Aorta (tissue), 5 donors: ENCODE measurements around the gene CLEC2L. TPM values are rescaled to one million over a fixed set of nuclear protein-coding genes. Genes with fewer than 3 reads are reported as not detected.

Source experiments
- ATAC-seq: fragments of 200-7000 bp; cut with Tn5 transposase; one replicate; pipeline ENCODE4 v1.9.1; 2022; ENCODE audit warnings: moderate library complexity; ENCODE audit not compliant: low FRiP score
- DNase-seq, 2 donors: peaks; one replicate each; pipeline ENCODE4 v3.0.0-alpha.2; 2020
- H3K27ac ChIP-seq, 2 donors: one replicate each; pipeline ENCODE4 v1.5.1; 2013; ENCODE audit warnings: low read length in 2 of 2, mild to moderate bottlenecking in 2 of 2, moderate library complexity in 2 of 2, control low read depth in 1 of 2, inconsistent platforms in 1 of 2, low read depth in 1 of 2
- H3K27me3 ChIP-seq, 2 donors: one replicate each; pipeline ENCODE4 v1.6.1; 2013; ENCODE audit warnings: control low read depth in 1 of 2, low read length in 1 of 2, mild to moderate bottlenecking in 1 of 2, moderate library complexity in 1 of 2; ENCODE audit not compliant: insufficient read depth in 2 of 2, control insufficient read depth in 1 of 2
- H3K36me3 ChIP-seq, 2 donors: one replicate each; pipeline ENCODE4 v1.6.1; 2013; ENCODE audit warnings: control low read depth in 1 of 2, low read length in 1 of 2, mild to moderate bottlenecking in 1 of 2; ENCODE audit not compliant: insufficient read depth in 2 of 2, control insufficient read depth in 1 of 2
- H3K4me1 ChIP-seq, 2 donors: one replicate each; pipeline ENCODE4 v1.6.1; 2013; ENCODE audit warnings: low read length in 2 of 2, control low read depth in 1 of 2, mild to moderate bottlenecking in 1 of 2, moderate library complexity in 1 of 2; ENCODE audit not compliant: insufficient read depth in 2 of 2, control insufficient read depth in 1 of 2
- H3K4me3 ChIP-seq, 2 donors: one replicate each; pipeline ENCODE4 v1.5.1; 2013; ENCODE audit warnings: low read length in 2 of 2, control low read depth in 1 of 2, mild to moderate bottlenecking in 1 of 2
- H3K9me3 ChIP-seq: one replicate; pipeline ENCODE4 v1.6.1; 2013; ENCODE audit warnings: mild to moderate bottlenecking, low read length; ENCODE audit not compliant: control insufficient read depth
- WGBS, 2 donors: extraction: QIAGEN DNeasy Blood & Tissue Kit; methylation state at CpG; one replicate each; pipeline ENCODE4 v1.1.7; 2013; 5-methylcytosine and 5-hydroxymethylcytosine counted together
- intact Hi-C, 2 donors: fragments of 100-400 bp; cut with DNase I; formaldehyde crosslinking; loops; one replicate each; pipeline versions ENCODE4 v1.14.2 to v1.15.0; 2022
- polyA plus RNA-seq, 2 donors: library from polyadenylated mRNA; stranded (reverse); fragments of 200-250 nt; gene quantifications; one replicate each; pipeline ENCODE4 v1.2.3, GENCODE V29; 2013
- total RNA-seq, 2 donors: library from RNA; stranded (reverse); fragmentation: NEBNext Ultra II Directional; extraction: Animal tissue kit (Norgen Biotek cat#: 25700); gene quantifications; one replicate each; pipeline ENCODE4 v1.2.1, GENCODE V29; 2021
- donor health status: healthy with polysubstance abuse.
- donor health status: Bipolar disorder and iron deficiency.
- donor health status: DM: no; HTN: no; CAD: no.
- donor health status: DM: no; HTN: no; CAD: no.
- donor health status: DM: yes; HTN: yes; CAD: no.

The CLEC2L gene
- total and polyA plus RNA-seq, 4 donors: not detected

GRCh38 chr7:139559364-139560105, 36.0 kb downstream of the CLEC2L start:
- DNase-seq: peak in 1 of 2 donors; percentile 44
- intact Hi-C loops: no loop called here
- H3K4me1 ChIP-seq: no peaks in the 10 kb centered on the region
- H3K9me3 ChIP-seq: no peaks in the 10 kb centered on the region
- H3K4me3 ChIP-seq: no peak overlapping the region
- 75 to 76% methylated on average over 17 to 18 of the region's 18 CpGs for WGBS, 2 donors
- no peak overlapping the region for H3K27ac ChIP-seq
- ATAC-seq: no peak
- no peaks in the 10 kb centered on the region for H3K36me3 ChIP-seq
- no peaks in the 10 kb centered on the region for H3K27me3 ChIP-seq

GRCh38 chr7:139560199-139560598, 36.7 kb downstream of the CLEC2L start:
- ATAC-seq (no peak), DNase-seq (no peak)
- Histone ChIP-seq H3K4me1 (no peaks in the 10 kb centered on the region), H3K4me3 (no peak overlapping the region), H3K9me3 (no peaks in the 10 kb centered on the region), H3K36me3 (no peaks in the 10 kb centered on the region), H3K27me3 (no peaks in the 10 kb centered on the region), H3K27ac (no peak overlapping the region)
- intact Hi-C loops: no loop called here
- WGBS, 2 donors: 82% methylated on average over 2 of the region's 2 CpGs

DNA sequence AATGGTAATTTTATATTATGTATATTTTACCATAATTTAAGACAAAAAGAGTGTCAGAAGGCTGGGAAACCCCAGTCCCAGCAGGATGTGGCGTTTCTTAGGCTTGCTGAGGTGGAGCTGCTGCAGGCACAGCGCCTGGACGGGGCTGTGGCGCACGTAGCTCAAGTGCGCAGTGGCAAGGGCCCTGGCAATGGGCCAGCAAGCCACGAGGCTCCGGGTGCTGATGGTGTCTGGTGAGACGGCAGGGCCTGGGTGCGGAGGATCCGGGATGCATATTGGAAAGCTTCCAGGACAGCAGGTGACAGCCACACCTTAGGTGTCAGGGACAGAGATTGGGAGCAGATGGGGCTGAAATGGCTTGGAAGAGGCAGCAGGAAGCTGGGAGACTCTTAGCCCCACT, 37.2 kb downstream of the CLEC2L start:
- no peak for ATAC-seq
- WGBS, 2 donors: 93 to 95% methylated on average over 11 of the region's 11 CpGs
- Histone ChIP-seq H3K4me1 (no peaks in the 10 kb centered on the region), H3K36me3 (no peaks in the 10 kb centered on the region), H3K4me3 (no peak overlapping the region), H3K9me3 (no peaks in the 10 kb centered on the region), H3K27ac (no peak overlapping the region), H3K27me3 (no peaks in the 10 kb centered on the region)
- peak in 1 of 2 donors; percentile 66 for DNase-seq
- intact Hi-C loops: no loop called here

DNA sequence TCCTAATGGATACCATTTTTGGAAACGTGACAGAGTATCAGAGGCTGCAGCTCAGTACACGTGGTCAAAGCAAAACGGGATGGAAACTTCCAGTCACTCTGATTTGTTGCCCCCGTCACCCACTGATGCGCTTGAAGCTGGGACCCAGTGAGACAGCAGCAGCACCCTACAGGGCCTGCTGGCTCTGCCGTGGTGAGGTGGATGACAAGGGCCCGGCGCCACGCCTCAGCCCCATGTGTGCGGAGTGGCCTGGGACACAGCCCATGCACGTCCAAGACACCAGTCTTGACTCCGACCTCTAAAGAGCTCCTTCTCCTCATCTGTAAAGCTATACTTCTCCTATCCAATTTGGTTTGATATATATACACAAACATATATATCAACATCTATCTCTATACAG, 39.0 kb downstream of the CLEC2L start:
- ATAC-seq: no peak
- no peaks in the 10 kb centered on the region for H3K9me3 ChIP-seq
- peaks cover 0 to under 1% of the 10 kb centered on the region in 2 donors for H3K36me3 ChIP-seq
- no peaks in the 10 kb centered on the region for H3K27me3 ChIP-seq
- H3K4me3 ChIP-seq: no peak overlapping the region
- DNase-seq: peak in 1 of 2 donors; percentile 53
- 90 to 91% methylated on average over 12 of the region's 12 CpGs for WGBS, 2 donors
- intact Hi-C loops: no loop called here
- no peak overlapping the region for H3K27ac ChIP-seq
- H3K4me1 ChIP-seq: no peaks in the 10 kb centered on the region

DNA sequence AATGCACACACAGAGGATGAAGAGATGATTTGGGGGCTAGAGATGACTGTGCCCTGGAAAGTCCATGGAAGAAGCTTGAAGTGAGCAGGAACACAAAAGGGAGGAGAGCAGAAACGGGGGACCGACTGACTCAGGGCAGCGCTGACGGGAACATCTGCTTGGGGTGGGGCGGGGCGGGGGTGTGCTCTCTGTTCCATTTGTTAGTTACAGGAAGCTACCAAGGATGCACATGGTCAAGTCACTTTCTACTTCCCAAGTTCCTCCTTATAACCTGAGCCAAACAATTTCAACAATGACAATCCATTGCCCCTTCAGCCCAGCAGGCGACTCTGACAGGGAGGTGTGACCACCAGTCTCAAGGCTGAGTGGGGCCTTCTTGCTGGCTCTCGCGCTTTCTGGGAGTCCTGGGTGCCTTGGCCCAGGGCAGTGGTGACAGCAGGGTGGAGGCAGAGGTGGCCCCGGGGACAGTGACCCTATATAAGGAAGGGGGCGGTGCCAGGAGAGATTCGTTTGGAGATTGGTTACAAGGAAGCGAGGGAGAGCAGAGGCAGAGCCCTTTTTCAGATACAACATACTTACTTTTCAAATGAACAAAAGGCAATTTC, 39.6 kb downstream of the CLEC2L start:
- Histone ChIP-seq H3K27ac (no peak overlapping the region), H3K4me1 (no peaks in the 10 kb centered on the region), H3K36me3 (peaks cover 0 to 1% of the 10 kb centered on the region in 2 donors), H3K9me3 (no peaks in the 10 kb centered on the region), H3K27me3 (no peaks in the 10 kb centered on the region), H3K4me3 (no peak overlapping the region)
- intact Hi-C loops: no loop called here
- ATAC-seq (no peak), DNase-seq (peak in 1 of 2 donors; percentile 75)
- WGBS, 2 donors: 82 to 84% methylated on average over 13 of the region's 13 CpGs

- ATAC-seq (no peak), DNase-seq (no peak)
- H3K27me3 ChIP-seq: no peaks in the 10 kb centered on the region
- H3K27ac ChIP-seq: no peak overlapping the region
- 95 to 96% methylated on average over 5 of the region's 5 CpGs for WGBS, 2 donors
- no peaks in the 10 kb centered on the region for H3K4me1 ChIP-seq
- H3K9me3 ChIP-seq: no peaks in the 10 kb centered on the region
- intact Hi-C loops: no loop called here
- H3K4me3 ChIP-seq: no peak overlapping the region
- peaks cover 0 to 1% of the 10 kb centered on the region in 2 donors for H3K36me3 ChIP-seq
These were observed 40.4 kb downstream of the CLEC2L start for GRCh38 chr7:139563856-139564255.

DNA sequence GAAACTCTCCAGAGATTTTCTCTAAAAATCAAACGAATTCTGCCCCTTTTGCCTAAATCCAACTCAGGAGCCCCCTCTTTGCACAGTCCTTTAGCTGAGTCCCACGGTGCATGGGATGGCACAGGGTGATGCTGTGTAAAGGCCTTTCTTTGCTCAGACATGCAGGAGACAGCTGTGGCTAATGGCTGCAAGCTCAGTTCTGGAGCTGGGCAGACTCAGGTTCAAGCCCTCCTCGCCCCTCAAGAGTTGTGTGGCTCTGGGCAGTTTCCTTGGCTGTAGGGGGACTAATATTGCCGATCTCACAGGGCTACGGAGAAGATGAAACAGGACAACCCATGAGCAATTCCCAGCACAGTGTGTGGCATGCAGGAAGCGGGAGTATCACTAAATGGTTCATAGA, 42.6 kb downstream of the CLEC2L start:
- intact Hi-C loops: no loop called here
- Histone ChIP-seq H3K27ac (no peak overlapping the region), H3K27me3 (no peaks in the 10 kb centered on the region), H3K36me3 (peaks cover 0 to 1% of the 10 kb centered on the region in 2 donors), H3K4me3 (no peak overlapping the region), H3K4me1 (no peaks in the 10 kb centered on the region), H3K9me3 (no peaks in the 10 kb centered on the region)
- ATAC-seq (no peak), DNase-seq (peak in 1 of 2 donors; percentile 55)
- 82 to 83% methylated on average over 6 of the region's 6 CpGs for WGBS, 2 donors

GRCh38 chr7:139566736-139567646, 43.5 kb downstream of the CLEC2L start:
- Histone ChIP-seq H3K4me3 (no peak overlapping the region), H3K27me3 (no peaks in the 10 kb centered on the region), H3K9me3 (no peaks in the 10 kb centered on the region), H3K4me1 (no peaks in the 10 kb centered on the region), H3K36me3 (peaks cover 0 to 1% of the 10 kb centered on the region in 2 donors), H3K27ac (no peak overlapping the region)
- intact Hi-C loops: no loop called here
- 89% methylated on average over 15 of the region's 15 CpGs for WGBS, 2 donors
- DNase-seq (no peak), ATAC-seq (no peak)
